Astrocyte of the cerebellum (primary cell): ENCODE results near the gene ARHGEF40.

Experiments used
- DNase-seq: peaks from one replicate; pipeline ENCODE4 v3.0.0-alpha.2; 2011; ENCODE audit warnings: low read depth
- H3K4me3 ChIP-seq: 2 replicates; pipeline ENCODE4 v1.5.1; 2011; ENCODE audit warnings: mild to moderate bottlenecking, low read depth, low read length, moderate library complexity
- CTCF ChIP-seq: IDR thresholded peaks from 2 replicates; pipeline ENCODE4 v1.5.1; 2012; ENCODE audit warnings: low read length, low read depth, moderate library complexity, mild to moderate bottlenecking; ENCODE audit errors: missing control alignments
- in situ Hi-C: cut with HindIII; loops from 2 replicates; pipeline ENCODE4 v1.10.0; 2017; ENCODE audit warnings: low sequenced_read_pairs

The ARHGEF40 gene

GRCh38 chr14:21089877-21090193 lies 19.7 kb downstream of the ARHGEF40 start:
- in situ Hi-C loops = no loop called here
- DNase-seq = no peak
- TF ChIP-seq CTCF = no peak

GRCh38 chr14:21090194-21090939 lies 20.3 kb downstream of the ARHGEF40 start:
- in situ Hi-C loops = no loop called here
- DNase-seq = no peak
- H3K4me3 ChIP-seq = no peak overlapping the region
- TF ChIP-seq CTCF = peak; percentile 49

More at GRCh38 chr14:21089877-21090193, 19.7 kb downstream of the ARHGEF40 start:
- H3K4me3 ChIP-seq = no peak overlapping the region

- no peak for DNase-seq
- no peak overlapping the region for H3K4me3 ChIP-seq
- no peak for TF ChIP-seq CTCF
- in situ Hi-C loops = no loop called here
Measured at GRCh38 chr14:21090940-21091663, 21.0 kb downstream of the ARHGEF40 start.

- no peak overlapping the region for H3K4me3 ChIP-seq
- in situ Hi-C loops = no loop called here
- DNase-seq = no peak
- no peak for TF ChIP-seq CTCF
Measured at GRCh38 chr14:21091821-21092272, 21.7 kb downstream of the ARHGEF40 start.

- H3K4me3 ChIP-seq = no peak overlapping the region
- peak; percentile 49 for DNase-seq
- in situ Hi-C loops = no loop called here
- peak; percentile 100 for TF ChIP-seq CTCF
Measured at GRCh38 chr14:21092273-21093011, 22.3 kb downstream of the ARHGEF40 start.

- no peak for TF ChIP-seq CTCF
- in situ Hi-C loops = no loop called here
- DNase-seq = no peak
- no peak overlapping the region for H3K4me3 ChIP-seq
Measured at GRCh38 chr14:21093018-21093417, 22.9 kb downstream of the ARHGEF40 start.
